K562 (cell line): ENCODE measurements around the gene DCTN2. TPM values are rescaled to one million over a fixed set of nuclear protein-coding genes. Genes with fewer than 3 reads are reported as not detected.

Experiments used
- ATF6 ChIP-seq: sonication (generic); formaldehyde crosslinking; IDR thresholded peaks from 2 replicates; pipeline ENCODE4 v1.4.0; 2020; ENCODE audit warnings: mild to moderate bottlenecking, missing genetic modification reagents
- E2F1 ChIP-seq: sonication (generic); formaldehyde crosslinking; IDR thresholded peaks from 2 replicates; pipeline ENCODE4 v1.8.1; 2023; ENCODE audit warnings: mild to moderate bottlenecking, missing genetic modification reagents, moderate library complexity
- FOXA1 ChIP-seq: fragments of 450-650 bp; IDR thresholded peaks from 2 replicates; pipeline ENCODE4 v1.6.1; 2016; ENCODE audit warnings: mild to moderate bottlenecking, borderline replicate concordance
- KLF10 ChIP-seq: fragments of 250-450 bp; sonication (Bioruptor Pico); IDR thresholded peaks from 2 replicates; pipeline ENCODE4 v1.6.1; 2021; ENCODE audit warnings: matching md5 sums
- POLR2AphosphoS2 ChIP-seq: IDR thresholded peaks from 2 replicates; pipeline ENCODE4 v1.6.1; 2012; ENCODE audit warnings: low read length, improper control_type of control experiment
- POLR2AphosphoS5 ChIP-seq: IDR thresholded peaks from 2 replicates; pipeline ENCODE4 v1.6.1; 2011; ENCODE audit warnings: mild to moderate bottlenecking, low read depth, low read length, moderate library complexity; ENCODE audit not compliant: control insufficient read depth, insufficient read depth
- PTTG1 ChIP-seq: fragments of 450-650 bp; IDR thresholded peaks from 2 replicates; pipeline ENCODE4 v1.6.1; 2016; ENCODE audit warnings: low read depth, mild to moderate bottlenecking, missing genetic modification characterization, missing compliant biosample characterization
- RFX7 ChIP-seq: fragments of 250-450 bp; sonication (Bioruptor Pico); IDR thresholded peaks from 2 replicates; pipeline ENCODE4 v1.5.1; 2021; ENCODE audit warnings: mild to moderate bottlenecking
- SPI1 ChIP-seq: IDR thresholded peaks from 2 replicates; pipeline ENCODE4 v1.6.1; 2011; ENCODE audit warnings: low read depth, low read length, control low read depth, borderline replicate concordance
- ZBED1 ChIP-seq: IDR thresholded peaks from 2 replicates; pipeline ENCODE4 v1.6.1; 2014
- ZBTB8A ChIP-seq: fragments of 450-650 bp; IDR thresholded peaks from 2 replicates; pipeline ENCODE4 v1.6.1; 2018; ENCODE audit warnings: mild to moderate bottlenecking, moderate library complexity; ENCODE audit not compliant: partially characterized antibody
- ZNF24 ChIP-seq: fragments of 450-650 bp; IDR thresholded peaks from 2 replicates; pipeline ENCODE4 v1.6.1; 2016
- ZNF561 ChIP-seq: fragments of 450-650 bp; formaldehyde crosslinking; conservative IDR thresholded peaks from 2 replicates; pipeline ENCODE4 v1.4.0; 2020; ENCODE audit warnings: mild to moderate bottlenecking, moderate library complexity
- polyA plus RNA-seq, 8 experiments: library from polyadenylated mRNA; depleted of rRNA in 4 of 8; stranded (reverse) in 5 of 8; unstranded in 3 of 8; fragments of >200 nt; fragmentation: Nextera tagmentation in 2 of 8; fragmentation: Illumina TruSeq in 1 of 8; extraction: Ambion mirVana in 2 of 8; extraction: Trizol in 1 of 8; gene quantifications; 2 replicates each; pipeline versions ENCODE4 v1.2.1 to v1.2.3, GENCODE V29; 2011 to 2014; ENCODE audit warnings: inconsistent platforms in 1 of 8, missing spikeins in 1 of 8
- total RNA-seq, 7 experiments: library from RNA; depleted of rRNA in 6 of 7; stranded (reverse); fragments of >200 nt in 6 of 7; fragmentation: Illumina TruSeq in 2 of 7; extraction: Trizol in 2 of 7; gene quantifications; 2 replicates each; pipeline versions ENCODE4 v1.2.1 to v1.2.3, GENCODE V29; 2011 to 2021; ENCODE audit warnings: low replicate concordance in 1 of 7
- TF ChIP-seq, protein P1 (sequence below), 2 experiments: fragments of 450-650 bp; formaldehyde crosslinking in 1 of 2; IDR thresholded peaks; 2 replicates each; pipeline versions ENCODE4 v1.4.0 to v1.6.1; 2014 to 2020; ENCODE audit warnings: mild to moderate bottlenecking in 2 of 2, borderline replicate concordance in 1 of 2, low read depth in 1 of 2

The DCTN2 gene
- total and polyA plus RNA-seq, 9 of the 15 experiments (the other 6 are each of a cell fraction or from before 2014, with no cell fraction given) = 43.6 to 270 (median 125) TPM

DNA sequence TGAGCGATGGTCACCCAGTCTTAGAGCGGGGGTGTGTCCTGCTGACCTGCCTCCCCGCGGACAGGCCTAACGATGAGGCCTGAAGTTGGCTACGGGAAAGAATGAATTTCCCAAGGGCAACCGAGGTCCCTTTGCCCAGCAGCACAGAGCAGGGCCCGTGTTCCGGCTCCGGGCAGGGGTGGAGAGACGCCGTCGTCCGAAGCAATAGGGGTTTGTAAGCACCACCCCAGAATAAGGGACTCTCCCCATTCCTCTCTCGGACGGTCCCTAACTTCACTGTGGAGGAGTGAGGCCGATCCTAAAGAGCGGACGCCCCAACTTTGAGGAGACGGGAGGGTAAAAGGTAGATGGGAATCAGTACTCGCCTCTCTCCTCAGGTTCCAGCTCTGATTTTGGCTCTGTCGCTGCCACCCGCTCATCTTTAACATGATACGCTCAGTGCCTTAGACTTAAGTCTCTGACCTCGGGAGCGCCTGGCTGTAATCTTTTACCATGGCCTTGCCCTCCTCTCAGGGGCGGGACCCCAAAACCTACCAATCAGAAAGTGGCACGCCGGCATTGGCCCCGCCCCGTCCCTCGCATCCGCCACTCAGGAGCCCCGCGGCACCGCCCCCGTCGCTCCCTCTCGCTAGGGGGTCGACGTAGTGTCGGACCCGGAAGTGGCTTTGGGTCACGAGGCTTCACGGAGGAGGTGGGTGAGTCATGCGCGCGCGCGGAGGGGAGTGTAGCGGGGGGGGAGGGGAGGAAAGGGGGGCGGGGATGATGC is 26.8 kb downstream of the DCTN2 start, which contains the start of gene DDIT3 (continued):
- TF ChIP-seq, protein P1, sequence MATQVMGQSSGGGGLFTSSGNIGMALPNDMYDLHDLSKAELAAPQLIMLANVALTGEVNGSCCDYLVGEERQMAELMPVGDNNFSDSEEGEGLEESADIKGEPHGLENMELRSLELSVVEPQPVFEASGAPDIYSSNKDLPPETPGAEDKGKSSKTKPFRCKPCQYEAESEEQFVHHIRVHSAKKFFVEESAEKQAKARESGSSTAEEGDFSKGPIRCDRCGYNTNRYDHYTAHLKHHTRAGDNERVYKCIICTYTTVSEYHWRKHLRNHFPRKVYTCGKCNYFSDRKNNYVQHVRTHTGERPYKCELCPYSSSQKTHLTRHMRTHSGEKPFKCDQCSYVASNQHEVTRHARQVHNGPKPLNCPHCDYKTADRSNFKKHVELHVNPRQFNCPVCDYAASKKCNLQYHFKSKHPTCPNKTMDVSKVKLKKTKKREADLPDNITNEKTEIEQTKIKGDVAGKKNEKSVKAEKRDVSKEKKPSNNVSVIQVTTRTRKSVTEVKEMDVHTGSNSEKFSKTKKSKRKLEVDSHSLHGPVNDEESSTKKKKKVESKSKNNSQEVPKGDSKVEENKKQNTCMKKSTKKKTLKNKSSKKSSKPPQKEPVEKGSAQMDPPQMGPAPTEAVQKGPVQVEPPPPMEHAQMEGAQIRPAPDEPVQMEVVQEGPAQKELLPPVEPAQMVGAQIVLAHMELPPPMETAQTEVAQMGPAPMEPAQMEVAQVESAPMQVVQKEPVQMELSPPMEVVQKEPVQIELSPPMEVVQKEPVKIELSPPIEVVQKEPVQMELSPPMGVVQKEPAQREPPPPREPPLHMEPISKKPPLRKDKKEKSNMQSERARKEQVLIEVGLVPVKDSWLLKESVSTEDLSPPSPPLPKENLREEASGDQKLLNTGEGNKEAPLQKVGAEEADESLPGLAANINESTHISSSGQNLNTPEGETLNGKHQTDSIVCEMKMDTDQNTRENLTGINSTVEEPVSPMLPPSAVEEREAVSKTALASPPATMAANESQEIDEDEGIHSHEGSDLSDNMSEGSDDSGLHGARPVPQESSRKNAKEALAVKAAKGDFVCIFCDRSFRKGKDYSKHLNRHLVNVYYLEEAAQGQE (IDR thresholded peaks at IDR 0.05; ENCODE audit: borderline replicate concordance) = no peak
- TF ChIP-seq, protein P1 (CRISPR knock-in tag; IDR thresholded peaks at IDR 0.05; ENCODE audit: low read depth) = peak; percentile 60; the same call in 1 of the 2 replicates
- TF ChIP-seq ZNF561 (CRISPR knock-in tag) (0 out of 2 replicates have a peak, but pooled peaks have one; percentile 46), POLR2AphosphoS2 (peak; percentile 94; the same call in 1 of the 2 replicates), E2F1 (peak; percentile 85), POLR2AphosphoS5 (peak; percentile 99), ZBTB8A (no peak), FOXA1 (no peak), ZBED1 (peak; percentile 31), PTTG1 (no peak), RFX7 (CRISPR knock-in tag) (0 out of 2 replicates have a peak, but pooled peaks have one; percentile 40), ATF6 (CRISPR knock-in tag) (no peak), KLF10 (0 out of 2 replicates have a peak, but pooled peaks have one; percentile 15), ZNF24 (no peak), SPI1 (peak; percentile 45; the same call in 1 of the 2 replicates)
